HG02943 (cell line): ENCODE measurements around the gene RFPL3.
"Not testable (repeated sequence)": the region's sequence is repeated elsewhere in the genome, so short reads cannot be mapped to it uniquely, and the experiment has no call there.

Experiments used
- ATAC-seq: cut with Tn5 transposase; IDR thresholded peaks from one replicate; pipeline ENCODE4 v1.9.1; 2021; ENCODE audit warnings: mild to moderate bottlenecking, low read depth, moderate library complexity; ENCODE audit not compliant: unreplicated experiment

Gene RFPL3

DNA sequence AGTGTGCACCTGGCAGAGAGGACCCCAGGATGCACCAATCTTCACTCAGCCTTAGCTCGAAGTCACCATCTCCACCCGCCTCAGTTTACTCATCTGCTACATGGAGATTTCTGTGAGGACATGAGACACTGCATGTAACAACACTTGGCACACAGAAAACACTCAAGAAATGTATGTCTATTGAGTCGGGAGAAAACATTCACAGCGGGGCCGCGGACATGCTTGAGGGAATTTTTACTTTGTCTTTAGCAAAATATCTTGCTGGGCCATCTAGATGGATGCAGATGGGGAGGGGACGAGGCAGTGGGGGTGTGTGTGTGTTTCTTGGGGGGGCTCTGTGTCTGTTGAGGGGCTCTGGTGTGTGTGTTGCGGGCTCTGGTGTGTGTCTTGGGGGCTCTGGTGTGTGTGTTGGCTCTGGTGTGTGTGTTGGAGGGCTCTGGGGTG lies 28.4 kb upstream of the RFPL3 start:
- no peak for ATAC-seq

DNA sequence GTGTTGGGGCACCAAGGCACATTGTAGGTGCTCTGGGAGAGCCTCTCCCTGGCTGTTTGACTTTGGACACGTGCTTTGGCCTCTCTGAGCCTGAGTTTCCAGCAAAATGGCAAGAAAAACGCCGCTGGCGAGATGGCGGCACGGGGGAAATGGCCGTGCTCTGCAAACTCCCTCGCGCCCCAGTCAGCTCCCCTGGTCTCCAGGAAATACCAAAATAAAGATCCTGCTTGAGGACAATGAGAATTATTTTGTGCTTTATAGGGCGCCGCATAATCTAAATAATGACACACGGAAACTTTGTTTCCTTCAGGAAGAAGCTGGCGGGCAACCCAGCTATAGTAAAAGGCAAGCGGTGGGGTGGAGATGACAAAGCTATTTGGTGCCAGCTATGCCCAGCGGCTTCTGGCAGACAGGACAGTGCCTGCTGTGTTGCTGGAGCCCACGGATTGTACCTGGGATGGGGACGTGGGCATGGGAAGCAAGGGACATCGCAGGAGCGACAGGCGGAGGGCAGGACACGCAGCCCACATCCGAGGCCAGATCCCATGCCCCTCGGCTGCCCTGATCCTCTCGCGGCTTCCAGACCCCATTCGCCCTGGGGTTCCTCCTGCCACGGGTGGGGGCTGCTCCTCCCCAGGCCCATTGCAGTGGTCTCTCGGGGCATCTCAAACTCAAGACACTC lies 26.3 kb upstream of the RFPL3 start:
- ATAC-seq = no peak

- ATAC-seq = no peak
These were observed 25.5 kb upstream of the RFPL3 start for GRCh38 chr22:32331918-32332725.

- ATAC-seq = no peak
These were observed 24.4 kb upstream of the RFPL3 start for GRCh38 chr22:32333141-32333768.

DNA sequence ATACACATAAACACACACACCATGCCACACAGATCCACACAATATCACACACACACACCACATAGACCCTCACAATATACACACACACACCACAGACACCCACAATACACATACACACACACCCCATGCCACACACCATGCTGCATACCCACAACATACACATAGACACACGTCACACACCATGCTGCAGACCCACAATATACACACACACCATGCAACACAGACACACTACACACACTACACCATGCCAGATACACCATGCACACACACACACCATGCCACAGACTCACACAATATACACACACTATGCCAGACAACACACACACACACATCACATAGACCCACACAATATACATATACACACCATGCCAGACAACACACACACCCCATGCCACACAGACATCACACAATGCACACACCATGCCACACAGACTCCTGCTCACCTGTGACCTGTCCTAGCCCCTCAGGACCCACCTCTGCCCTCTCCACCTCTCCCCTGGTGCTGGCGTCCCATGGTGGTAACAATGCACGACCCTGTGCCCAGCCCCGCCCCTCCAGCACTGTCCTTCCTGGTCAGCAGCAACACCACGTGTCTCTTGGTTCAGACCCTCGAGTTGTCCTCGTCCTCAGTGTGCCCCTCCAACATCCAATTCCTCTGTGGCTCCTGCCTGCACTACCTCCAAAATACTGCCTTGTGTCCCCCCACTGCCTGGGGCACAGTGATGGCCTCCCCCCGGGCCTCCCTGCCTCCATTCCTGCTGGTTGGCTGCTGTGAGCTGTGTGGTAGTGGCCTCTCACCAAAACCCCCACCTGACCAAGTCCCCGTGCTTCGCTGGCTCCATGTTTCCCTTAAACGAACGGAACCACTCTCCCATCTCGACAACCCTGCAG lies 23.7 kb upstream of the RFPL3 start:
- no peak for ATAC-seq

DNA sequence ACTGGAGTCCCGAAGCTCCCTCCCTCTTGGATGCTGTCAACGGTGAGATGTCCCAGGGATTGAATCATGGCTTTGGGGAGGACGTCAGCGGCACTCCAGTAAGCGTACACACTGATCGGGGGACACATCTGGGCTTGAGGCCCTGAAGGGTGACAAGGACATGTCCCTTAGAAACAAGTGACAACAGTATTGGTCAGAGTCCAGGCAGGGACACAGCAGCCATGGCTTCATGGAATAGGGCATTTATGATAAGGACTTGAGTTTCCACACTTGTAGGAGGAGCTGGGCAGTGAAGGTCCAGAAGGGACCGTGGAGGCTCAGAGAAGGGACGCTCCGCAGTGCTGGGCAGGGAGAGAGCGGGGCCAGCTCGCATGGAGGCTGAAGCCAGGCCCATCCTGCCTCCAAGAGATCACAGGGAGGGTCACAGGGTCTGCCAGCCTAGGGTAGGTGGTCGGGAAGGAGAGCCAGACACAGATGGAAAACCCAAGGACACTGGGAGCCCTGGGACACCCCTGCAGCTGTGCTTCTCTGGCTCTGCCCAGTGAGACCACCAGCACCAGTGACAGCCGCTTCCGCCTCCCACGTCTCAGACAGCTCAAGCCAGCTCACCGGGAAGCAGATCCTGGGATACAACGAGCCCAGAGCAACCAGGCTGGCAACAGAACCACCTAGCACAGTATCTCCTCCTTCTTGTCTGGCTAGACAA lies 22.9 kb upstream of the RFPL3 start:
- ATAC-seq = no peak

GRCh38 chr22:32335471-32335870 lies 22.2 kb upstream of the RFPL3 start:
- no peak for ATAC-seq

- ATAC-seq = no peak
These were observed 21.5 kb upstream of the RFPL3 start for GRCh38 chr22:32336121-32336603.

DNA sequence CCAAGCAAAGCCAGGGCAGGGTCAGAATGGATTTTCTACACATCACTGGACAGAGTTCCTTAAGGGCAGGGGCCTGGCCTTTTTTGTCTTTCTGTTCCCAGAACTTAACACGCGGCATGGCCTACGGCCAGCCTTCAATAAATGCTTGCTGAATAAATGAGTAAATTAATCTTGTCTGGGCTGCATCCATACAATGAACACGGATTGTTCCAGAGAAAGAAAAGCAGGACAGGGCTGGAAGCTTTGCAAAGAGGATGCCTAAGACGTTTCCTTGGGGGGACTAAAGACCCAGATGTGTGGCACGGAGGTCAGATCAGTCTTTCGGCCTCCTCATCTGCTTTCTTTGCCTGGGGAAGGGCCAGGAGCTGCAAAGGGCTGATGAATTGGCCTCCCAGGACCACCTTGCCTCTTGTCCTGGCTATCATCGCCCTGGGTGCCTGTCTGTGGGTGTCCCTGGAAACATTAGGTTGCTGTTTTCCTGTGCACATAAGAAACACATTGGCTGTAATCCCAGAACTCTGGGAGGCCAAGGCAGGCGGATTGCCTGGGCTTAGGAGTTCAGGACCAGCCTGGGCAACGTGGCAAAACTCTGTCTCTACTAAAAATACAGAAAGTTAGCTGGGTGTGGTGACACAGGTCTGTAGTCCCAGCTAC lies 20.8 kb upstream of the RFPL3 start:
- ATAC-seq = no peak

- not testable (repeated sequence) for ATAC-seq
These were observed 20.2 kb upstream of the RFPL3 start for GRCh38 chr22:32337425-32337824.

DNA sequence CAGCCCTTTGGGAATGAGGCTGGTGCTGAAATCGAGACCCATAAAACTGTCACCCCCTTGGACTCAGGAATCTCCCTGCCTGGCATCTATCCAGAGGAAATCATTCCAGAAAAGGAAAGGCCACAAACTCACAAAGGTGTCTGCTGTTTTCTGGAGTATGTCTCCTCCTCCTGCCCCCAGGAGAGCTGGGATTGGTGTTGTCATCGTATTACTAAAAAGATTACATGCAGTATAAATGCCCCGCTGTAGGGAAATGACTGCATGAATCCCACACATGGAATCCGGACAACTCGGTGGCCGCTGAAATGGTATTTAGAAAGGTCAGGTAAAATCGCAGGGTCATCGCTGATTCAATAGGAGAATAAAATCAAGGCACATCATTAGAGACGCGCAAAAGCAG lies 18.9 kb upstream of the RFPL3 start:
- ATAC-seq = no peak

DNA sequence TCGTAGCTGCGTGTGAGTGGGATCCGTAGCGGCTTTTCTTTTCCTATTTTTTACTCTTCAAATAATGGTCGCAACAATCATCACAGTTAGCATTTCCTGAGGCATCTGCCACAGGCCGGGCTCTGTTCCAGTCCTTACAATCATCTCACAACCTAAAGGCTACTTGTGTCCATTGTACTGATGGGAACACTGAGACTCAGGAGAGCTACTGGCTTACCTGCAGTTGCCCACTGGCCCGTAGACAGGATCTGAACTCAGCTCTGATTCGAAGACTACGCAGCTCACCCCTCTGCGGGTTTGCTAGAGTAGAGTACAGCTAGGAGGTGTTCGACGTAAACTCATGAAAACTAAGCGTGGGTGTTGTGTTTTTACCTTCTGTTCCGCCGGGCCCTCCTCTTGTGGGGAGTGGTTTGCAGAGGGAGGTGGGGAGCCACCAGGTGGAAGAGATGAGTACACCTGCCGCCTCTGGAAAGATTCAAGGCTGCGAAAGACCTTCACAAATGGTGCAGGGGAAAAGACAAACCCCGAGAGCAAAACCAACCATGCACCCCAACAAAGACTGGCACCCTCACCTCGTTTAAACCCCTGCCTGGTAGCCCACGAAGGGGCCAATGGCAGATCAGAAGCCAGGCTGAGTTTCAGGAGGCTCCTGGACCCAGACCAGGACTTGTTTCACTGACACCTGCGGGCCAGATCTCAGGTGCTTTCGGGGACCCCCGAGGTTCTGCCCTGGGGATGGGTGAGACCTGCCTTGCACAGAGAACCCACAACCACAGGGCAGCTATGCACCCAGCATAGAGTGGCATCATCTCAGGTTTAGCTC lies 18.3 kb upstream of the RFPL3 start:
- ATAC-seq = no peak

- no peak for ATAC-seq
These were observed 17.3 kb upstream of the RFPL3 start for GRCh38 chr22:32340411-32340810.

DNA sequence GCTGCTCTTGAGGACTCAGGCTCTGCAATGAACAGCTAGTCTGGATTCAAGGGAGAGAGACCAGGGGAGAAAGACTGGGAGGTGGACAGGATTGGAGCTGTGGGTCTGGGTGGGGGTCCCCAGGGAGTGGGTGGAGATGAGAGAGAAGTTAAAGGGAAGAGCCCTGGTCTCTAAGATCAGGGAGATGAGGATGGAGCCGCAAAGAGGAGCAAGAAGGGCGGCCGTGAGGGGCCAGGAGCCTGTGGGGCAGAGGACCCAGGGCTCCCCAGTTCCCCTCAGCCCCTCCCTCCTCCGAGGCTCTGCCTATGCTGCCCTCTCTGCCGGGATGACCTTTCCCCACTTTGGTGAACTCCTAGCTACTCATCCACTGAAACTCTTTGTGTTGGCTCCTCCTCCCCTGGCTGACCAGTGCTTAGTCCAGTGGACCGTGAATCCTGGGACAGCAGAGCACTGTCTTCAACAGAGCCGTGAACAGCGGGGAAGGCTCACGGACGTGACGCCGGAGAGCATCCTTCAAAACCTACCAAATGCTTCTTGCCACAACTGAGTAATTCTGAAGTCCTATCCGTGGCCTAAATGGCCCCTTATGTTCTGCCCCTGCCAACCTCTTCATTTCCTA lies 16.4 kb upstream of the RFPL3 start:
- no peak for ATAC-seq

DNA sequence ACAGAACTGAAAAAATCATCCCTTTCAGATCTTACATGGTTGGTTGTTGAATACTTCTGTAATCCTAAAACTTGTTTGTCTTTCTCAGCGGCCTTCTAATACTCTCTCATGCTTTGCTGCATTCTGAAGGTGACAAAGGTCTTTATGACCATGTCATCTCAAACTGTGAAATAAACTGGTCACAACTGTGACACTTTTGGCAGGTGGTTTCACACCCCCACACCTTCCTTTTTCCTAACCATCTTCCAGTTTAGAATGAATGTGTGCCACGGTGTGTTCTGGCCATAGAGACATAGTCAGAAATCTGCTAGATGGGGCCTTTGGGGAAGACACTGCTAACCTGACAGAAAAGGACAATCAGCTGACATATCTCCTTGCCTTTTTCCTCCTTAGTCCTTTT lies 14.7 kb upstream of the RFPL3 start:
- ATAC-seq = no peak

DNA sequence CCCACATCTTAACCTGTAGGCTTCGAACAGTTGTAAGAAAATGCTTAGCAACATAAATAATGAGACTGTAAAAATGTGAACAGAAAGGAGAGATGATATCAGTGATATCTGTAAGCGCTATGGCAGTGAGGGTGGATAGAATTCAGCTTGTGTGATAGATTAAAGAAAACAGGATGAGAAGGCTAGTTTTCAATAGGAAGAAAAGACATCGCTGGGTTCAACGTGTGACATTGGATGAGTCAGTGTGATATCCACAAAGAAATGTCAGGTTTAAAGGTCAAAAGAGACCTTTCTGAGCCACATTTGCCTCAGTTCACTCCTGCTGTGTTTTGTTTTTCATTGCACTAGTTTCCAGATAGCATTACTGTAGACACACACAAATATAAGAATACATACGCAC lies 13.7 kb upstream of the RFPL3 start:
- no peak for ATAC-seq

GRCh38 chr22:32348031-32348611 lies 9.5 kb upstream of the RFPL3 start:
- no peak for ATAC-seq

DNA sequence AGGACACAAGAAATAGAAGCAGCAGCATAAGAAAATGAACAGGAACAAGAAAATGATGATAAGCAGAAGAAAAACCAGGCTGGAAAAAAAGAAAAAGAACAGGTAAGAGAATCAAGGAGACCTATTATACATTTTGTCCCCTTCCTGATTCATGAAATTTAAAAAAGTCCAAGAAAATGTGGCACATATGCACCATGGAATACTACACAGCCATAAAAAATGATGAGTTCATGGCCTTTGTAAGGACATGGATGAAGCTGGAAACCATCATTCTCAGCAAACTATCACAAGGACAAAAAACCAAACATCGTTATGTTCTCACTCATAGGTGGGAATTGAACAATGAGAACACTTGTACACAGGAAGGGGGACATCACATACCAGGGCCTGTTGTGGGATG lies 5.8 kb upstream of the RFPL3 start:
- ATAC-seq = not testable (repeated sequence)
